Mesodermal cell (in vitro differentiated cells): ENCODE results near the gene ELFN2.

Experiments
- H3K27ac ChIP-seq: 2 replicates; pipeline ENCODE4 v1.7.0; 2013; ENCODE audit warnings: mild to moderate bottlenecking, low read depth, low read length, moderate library complexity; ENCODE audit not compliant: severe bottlenecking
- H3K36me3 ChIP-seq: 2 replicates; pipeline ENCODE4 v1.7.1; 2013; ENCODE audit warnings: mild to moderate bottlenecking, low read length, moderate library complexity; ENCODE audit not compliant: control insufficient read depth, insufficient read depth
- H3K4me1 ChIP-seq: one replicate; pipeline ENCODE4 v1.7.1; 2013; ENCODE audit warnings: mild to moderate bottlenecking, low read length; ENCODE audit not compliant: insufficient read depth, control insufficient read depth, poor library complexity, severe bottlenecking
- H3K4me3 ChIP-seq: 2 replicates; pipeline ENCODE4 v1.7.0; 2013; ENCODE audit warnings: low read length, control low read depth, mild to moderate bottlenecking; ENCODE audit not compliant: insufficient read depth, poor library complexity, severe bottlenecking; ENCODE audit errors: extremely low read depth
- H3K9me3 ChIP-seq: 2 replicates; pipeline ENCODE4 v1.7.1; 2013; ENCODE audit warnings: mild to moderate bottlenecking, low read length, moderate library complexity; ENCODE audit not compliant: control insufficient read depth
- WGBS, 2 experiments: methylation state at CpG; one replicate each; pipeline ENCODE4 v1.1.5; 2013; ENCODE audit warnings: missing lambda C conversion rate in 2 of 2; ENCODE audit not compliant: insufficient coverage in 2 of 2; 5-methylcytosine and 5-hydroxymethylcytosine counted together

ELFN2 gene

DNA sequence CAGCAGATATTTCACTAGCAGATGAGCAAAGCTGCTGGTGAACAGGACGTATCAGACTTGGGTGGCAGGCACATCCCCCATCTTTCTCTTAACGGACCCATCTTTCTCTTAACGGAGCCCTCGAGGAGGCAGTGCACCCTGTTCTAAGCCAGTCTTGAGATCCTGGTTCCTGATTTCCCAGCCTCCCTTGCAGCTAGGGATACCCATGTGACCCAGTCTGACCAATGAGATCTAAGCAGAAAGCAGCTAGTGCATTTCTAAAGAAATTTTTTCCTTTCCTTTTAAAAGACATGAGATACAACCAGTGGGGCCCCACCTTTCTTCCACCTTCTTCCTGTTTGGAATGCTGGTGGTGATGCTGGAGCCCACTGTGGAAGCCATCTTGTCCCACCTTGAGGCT lies 13.6 kb upstream of the ELFN2 start:
- Histone ChIP-seq H3K36me3 (no peaks in the 10 kb centered on the region), H3K4me3 (no peak overlapping the region), H3K4me1 (no peaks in the 10 kb centered on the region), H3K9me3 (peaks cover 9% of the 10 kb centered on the region), H3K27ac (no peak overlapping the region)
- 91 to 92% methylated on average over 4 of the region's 4 CpGs for WGBS, 2 experiments

DNA sequence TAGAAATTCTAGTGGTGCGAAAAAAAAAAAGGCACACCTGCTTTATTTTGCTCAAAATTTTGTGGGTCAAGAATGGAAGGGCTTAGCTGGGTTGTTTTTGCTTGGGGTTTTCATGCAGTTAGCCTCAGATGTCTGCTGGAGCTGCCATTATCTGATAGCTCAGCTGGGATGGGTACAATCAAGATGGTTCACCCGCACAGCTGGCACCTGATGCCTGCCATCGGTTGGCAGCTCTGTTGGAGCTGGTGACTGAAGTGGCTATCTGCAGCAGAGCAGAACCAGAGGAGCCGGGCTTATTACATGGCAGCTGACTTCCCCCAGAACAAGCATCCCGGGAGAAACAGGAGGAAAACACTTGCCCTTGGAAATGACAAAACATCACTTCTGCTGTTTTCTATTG lies 12.1 kb upstream of the ELFN2 start:
- peaks cover 9% of the 10 kb centered on the region for H3K9me3 ChIP-seq
- no peak overlapping the region for H3K4me3 ChIP-seq
- H3K27ac ChIP-seq: no peak overlapping the region
- H3K4me1 ChIP-seq: no peaks in the 10 kb centered on the region
- 84 to 95% methylated on average over 3 to 5 of the region's 5 CpGs for WGBS, 2 experiments
- no peaks in the 10 kb centered on the region for H3K36me3 ChIP-seq

DNA sequence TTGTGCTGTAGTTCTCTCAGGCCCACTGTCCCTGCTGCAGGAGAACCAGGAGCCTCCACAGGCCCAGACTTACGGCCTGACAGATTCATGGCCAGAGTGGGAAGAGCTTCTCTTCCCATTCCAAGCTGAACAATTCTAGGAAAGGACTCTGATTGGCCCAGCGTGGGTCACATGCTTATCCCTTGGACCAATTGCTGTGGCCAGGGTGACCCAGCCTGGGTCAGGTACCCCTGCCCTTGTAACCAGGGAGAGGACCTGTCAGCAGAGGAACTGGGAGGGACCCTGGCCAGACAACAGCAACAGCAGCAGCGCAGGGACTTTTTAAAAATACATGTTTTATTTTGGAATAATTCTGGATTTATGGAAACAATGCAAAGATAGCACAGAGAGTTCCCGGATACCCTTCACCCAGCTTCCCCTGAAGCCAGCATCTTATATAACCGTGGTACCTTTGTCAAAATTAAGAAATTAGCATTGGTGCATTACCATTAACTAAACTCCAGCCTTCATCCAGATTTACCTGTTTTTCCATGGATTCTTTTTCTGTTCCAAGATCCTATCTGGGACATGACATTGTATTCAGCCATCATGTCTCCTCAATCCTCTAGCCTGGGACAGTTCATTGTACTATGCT lies 8.8 kb upstream of the ELFN2 start:
- WGBS, 2 experiments: 88 to 95% methylated on average over 3 to 4 of the region's 5 CpGs
- Histone ChIP-seq H3K4me3 (no peak overlapping the region), H3K9me3 (peaks cover 18% of the 10 kb centered on the region), H3K4me1 (peaks cover 10% of the 10 kb centered on the region), H3K36me3 (no peaks in the 10 kb centered on the region), H3K27ac (no peak overlapping the region)

DNA sequence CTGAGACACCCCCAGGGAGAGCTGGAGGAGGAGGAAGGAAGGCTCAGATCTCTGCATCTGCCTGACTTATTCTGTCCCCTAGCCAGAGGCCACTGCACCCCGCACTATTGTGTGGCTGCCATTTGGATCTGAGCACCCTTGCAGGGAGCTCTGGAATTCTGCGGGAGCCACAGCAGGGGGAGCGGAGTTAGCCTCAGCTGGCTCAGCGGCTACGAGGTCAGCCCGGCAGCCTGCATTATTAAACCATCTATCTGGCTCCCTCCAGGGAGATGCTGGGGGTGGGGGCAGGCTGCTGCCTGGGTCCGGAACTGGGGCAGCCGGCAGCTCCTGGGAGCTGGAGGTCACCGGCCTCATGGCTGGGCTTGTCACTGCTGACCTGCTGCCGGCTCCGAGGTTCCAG lies 6.5 kb upstream of the ELFN2 start:
- WGBS, 2 experiments: 59 to 73% methylated on average over 4 to 8 of the region's 11 CpGs
- no peak overlapping the region for H3K27ac ChIP-seq
- H3K9me3 ChIP-seq: peaks cover 10% of the 10 kb centered on the region
- H3K4me3 ChIP-seq: no peak overlapping the region
- H3K36me3 ChIP-seq: no peaks in the 10 kb centered on the region
- H3K4me1 ChIP-seq: peaks cover 11% of the 10 kb centered on the region

DNA sequence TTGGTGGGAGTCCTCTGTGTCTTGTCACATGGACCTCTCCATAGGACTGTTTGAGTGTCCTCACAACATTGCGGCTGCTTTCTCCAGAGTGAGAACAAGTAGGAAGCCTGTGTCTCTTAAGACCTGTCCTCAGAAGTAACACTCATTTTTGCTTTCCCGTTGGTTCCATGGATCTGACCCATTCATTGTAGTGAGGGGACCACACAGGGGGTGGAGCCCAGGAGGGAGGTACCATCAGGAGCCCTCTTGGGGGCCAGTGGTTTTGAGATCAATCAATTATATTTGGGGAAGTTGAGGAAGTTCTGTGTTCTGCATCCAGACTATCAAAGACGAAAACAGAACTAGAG lies 5.4 kb upstream of the ELFN2 start:
- no peaks in the 10 kb centered on the region for H3K36me3 ChIP-seq
- H3K9me3 ChIP-seq: peaks cover 10% of the 10 kb centered on the region
- 96 to 100% methylated on average over 3 of the region's 3 CpGs for WGBS, 2 experiments
- no peak overlapping the region for H3K27ac ChIP-seq
- no peak overlapping the region for H3K4me3 ChIP-seq
- H3K4me1 ChIP-seq: peaks cover 11% of the 10 kb centered on the region

DNA sequence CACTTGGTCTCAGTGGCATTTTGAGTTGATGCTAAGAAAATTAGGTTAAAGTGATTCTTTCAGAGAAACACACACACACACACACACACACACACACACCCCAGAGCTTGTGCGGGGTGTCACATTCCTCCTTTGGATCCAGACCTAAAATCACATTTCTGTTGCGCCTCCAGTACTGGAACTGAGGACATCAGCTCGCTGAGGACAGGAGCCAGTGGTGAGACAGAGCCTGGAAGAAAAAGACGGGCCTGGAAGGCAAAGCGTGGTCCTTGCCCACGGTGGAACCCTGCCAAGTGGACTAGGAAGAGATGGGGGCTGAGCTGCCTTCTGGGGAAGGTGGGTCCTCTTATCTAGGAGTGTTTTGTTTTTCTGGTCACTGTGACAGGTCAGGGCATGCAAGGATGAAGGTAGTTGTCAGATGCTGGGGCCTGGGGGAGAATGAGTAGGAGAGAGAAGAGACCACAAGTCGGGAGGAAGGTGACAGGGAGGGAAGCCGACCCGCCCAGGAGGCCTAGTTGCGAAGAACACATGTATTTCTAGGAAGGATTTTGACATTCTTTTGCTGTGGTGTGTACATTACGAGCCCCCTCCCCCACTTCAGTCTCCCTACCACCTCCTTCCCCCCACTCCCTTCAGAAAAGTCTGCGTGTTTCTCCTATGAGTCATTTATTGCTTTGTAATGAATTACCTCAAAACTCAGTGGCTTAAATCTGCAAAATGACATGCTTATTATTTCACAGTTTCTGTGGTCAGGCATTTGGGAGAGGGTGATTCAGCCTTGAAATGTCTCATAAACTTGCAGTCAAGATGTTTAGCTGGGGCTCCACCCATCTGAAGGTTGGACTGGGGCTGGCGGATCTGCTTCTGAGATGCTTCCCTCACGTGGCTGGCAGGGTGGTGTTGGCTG lies 4.8 kb upstream of the ELFN2 start:
- Histone ChIP-seq H3K9me3 (peaks cover 10% of the 10 kb centered on the region), H3K4me3 (no peak overlapping the region), H3K27ac (peak overlapping the region; percentile 16), H3K4me1 (peaks cover 11% of the 10 kb centered on the region), H3K36me3 (no peaks in the 10 kb centered on the region)
- 78 to 80% methylated on average over 7 of the region's 14 CpGs for WGBS, 2 experiments

DNA sequence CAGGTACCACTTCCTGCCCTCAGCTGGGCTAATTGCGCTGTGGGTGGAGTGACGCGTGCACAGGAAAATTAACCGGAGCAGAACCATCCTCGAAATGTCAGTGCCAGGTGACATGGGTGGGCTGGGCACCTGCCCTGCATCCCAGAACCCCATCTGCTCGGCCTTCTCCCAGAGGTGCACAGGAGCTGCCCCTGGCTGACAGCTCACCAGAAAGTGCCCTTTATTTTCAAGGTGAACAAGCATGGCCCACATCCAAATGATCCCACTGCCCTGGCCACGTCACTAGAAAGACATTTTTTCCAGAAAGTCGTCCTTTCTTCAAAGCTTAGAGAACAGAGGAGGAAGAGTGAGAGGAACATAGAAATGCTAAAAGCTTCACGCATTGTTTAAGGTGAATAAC lies 4.1 kb upstream of the ELFN2 start:
- 89 to 91% methylated on average over 7 to 8 of the region's 9 CpGs for WGBS, 2 experiments
- H3K4me3 ChIP-seq: no peak overlapping the region
- peaks cover 10% of the 10 kb centered on the region for H3K9me3 ChIP-seq
- H3K4me1 ChIP-seq: peaks cover 13% of the 10 kb centered on the region
- no peak overlapping the region for H3K27ac ChIP-seq
- no peaks in the 10 kb centered on the region for H3K36me3 ChIP-seq

DNA sequence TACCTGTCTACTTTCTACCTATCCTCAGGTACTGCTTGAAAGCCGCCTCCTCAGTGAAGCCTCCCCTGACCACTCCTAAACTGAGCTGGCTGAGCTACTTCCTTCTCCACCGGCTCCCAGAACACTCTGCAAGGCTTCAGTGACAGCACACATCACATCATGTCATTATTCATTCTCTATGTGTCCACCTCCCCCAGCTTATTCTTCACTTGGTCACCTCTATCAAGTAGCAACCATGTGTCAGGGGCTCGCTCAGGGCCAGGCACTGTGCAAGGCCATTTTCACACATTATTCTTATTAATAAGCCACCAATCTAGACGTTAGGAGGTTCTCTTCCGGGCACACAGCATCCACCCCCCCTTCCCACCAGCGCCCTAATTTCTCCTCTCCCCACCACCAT lies 3.7 kb upstream of the ELFN2 start:
- no peak overlapping the region for H3K27ac ChIP-seq
- H3K36me3 ChIP-seq: no peaks in the 10 kb centered on the region
- H3K4me1 ChIP-seq: peaks cover 15% of the 10 kb centered on the region
- 88 to 90% methylated on average over 4 to 5 of the region's 6 CpGs for WGBS, 2 experiments
- H3K4me3 ChIP-seq: no peak overlapping the region
- H3K9me3 ChIP-seq: peaks cover 10% of the 10 kb centered on the region

DNA sequence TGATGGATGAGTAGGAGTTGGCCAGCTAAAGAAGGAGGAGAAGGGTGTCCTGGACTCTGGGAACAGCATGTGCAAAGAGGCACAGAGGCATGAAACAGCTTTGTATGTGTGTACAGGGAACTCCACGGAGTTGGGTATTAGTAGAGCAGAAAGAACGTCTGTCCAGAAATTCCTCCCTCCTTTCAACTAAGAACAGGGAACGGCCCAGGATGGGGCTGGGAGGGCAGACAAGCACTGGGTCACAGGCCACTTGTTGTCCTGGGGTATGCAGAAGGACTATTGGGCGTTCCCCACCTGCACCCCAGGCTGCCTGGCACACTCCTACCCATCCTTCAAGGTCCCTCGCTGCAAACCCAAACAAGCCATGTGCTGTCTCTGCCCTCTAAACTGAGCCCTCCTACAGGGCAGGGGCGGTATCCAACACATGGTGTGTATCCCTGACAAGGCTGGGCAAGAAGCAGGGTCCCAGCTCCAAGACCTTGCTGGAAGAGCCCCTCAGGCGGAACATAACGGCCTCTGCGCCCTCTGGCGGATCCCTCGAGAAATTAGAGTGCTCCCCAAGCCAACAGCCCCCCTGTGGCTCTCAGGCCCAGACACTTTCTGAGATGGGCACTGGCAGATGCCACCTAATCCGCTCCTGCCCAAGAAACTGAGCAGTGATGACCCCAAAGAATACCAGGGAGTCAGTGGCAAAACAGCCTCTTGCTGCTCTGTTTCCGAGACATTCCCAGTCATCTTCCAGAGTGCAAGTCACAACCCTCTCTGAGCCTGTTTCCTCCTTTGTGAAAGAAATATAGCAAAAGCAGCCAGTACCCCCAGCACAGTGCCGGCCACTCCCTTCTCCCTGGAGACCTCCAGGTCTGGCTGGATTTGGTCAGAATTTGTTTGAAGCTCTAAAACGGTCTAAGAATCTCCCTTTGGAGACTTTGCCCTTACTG lies 1.6 kb upstream of the ELFN2 start:
- peaks cover 15% of the 10 kb centered on the region for H3K4me1 ChIP-seq
- H3K9me3 ChIP-seq: peaks cover 10% of the 10 kb centered on the region
- no peaks in the 10 kb centered on the region for H3K36me3 ChIP-seq
- H3K4me3 ChIP-seq: no peak overlapping the region
- 22 to 30% methylated on average over 12 to 14 of the region's 15 CpGs for WGBS, 2 experiments
- H3K27ac ChIP-seq: no peak overlapping the region

DNA sequence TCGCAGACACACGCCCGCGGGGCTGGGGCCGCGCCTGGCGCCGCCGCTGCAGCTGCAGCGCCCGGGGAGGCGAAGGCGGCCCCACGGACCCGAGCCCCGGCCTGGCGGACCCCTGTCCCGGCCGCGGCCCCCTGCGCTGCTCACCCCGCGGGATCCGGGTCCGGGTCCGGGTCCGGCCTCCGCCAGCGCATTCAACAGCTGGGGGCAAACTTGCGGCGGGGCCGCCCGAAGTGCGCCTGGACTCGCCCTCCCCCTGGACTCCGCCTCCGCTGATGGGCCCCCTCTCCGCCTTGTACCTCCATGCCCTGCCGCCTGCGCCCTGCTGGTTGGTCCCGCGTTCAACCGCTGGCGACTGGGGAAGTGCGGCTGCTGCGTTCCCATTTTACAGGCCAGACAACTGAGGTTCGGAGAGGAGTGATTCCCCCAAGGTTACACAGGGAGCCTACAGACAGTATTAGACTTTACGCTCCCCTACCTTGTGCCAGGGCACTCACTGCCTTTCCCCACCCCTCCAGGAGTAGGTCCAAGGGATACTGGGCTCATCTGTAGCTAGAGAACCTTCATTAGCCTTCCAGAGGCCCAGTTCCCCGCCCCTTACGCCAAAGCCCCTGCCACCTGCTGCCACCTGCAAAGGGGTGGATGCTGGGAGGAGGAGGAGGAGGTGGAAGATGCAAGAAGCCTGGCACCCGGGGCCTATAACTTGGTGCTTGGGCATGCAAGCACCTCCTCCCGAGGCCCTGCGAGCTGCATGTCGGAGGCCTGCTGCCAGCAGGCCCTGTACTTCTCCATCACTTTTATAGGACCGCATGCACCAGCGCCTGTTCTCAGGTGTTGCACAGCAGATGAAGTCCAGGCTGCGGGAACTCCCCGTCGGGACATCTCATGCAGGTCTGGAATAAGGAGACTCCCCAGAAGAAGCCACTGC lies 694 bp upstream of the ELFN2 start:
- peaks cover 15% of the 10 kb centered on the region for H3K4me1 ChIP-seq
- no peak overlapping the region for H3K27ac ChIP-seq
- H3K4me3 ChIP-seq: peak overlapping the region; percentile 39
- WGBS, 2 experiments: 22% methylated on average over 53 to 54 of the region's 59 CpGs
- no peaks in the 10 kb centered on the region for H3K36me3 ChIP-seq
- peaks cover 7% of the 10 kb centered on the region for H3K9me3 ChIP-seq
